K562 (cell line): ENCODE results near the gene HOXD12. TPM values are rescaled to one million over a fixed set of nuclear protein-coding genes. Genes with fewer than 3 reads are reported as not detected.

Experiments
- ETV5 ChIP-seq: sonication (generic); formaldehyde crosslinking; IDR thresholded peaks from 2 replicates; pipeline ENCODE4 v1.4.0; 2020; ENCODE audit warnings: low read depth, mild to moderate bottlenecking, missing genetic modification reagents
- polyA plus RNA-seq, 8 experiments: library from polyadenylated mRNA; depleted of rRNA in 4 of 8; stranded (reverse) in 5 of 8; unstranded in 3 of 8; fragments of >200 nt; fragmentation: Nextera tagmentation in 2 of 8; fragmentation: Illumina TruSeq in 1 of 8; extraction: Ambion mirVana in 2 of 8; extraction: Trizol in 1 of 8; gene quantifications; 2 replicates each; pipeline versions ENCODE4 v1.2.1 to v1.2.3, GENCODE V29; 2011 to 2014; ENCODE audit warnings: inconsistent platforms in 1 of 8, missing spikeins in 1 of 8
- total RNA-seq, 7 experiments: library from RNA; depleted of rRNA in 6 of 7; stranded (reverse); fragments of >200 nt in 6 of 7; fragmentation: Illumina TruSeq in 2 of 7; extraction: Trizol in 2 of 7; gene quantifications; 2 replicates each; pipeline versions ENCODE4 v1.2.1 to v1.2.3, GENCODE V29; 2011 to 2021; ENCODE audit warnings: low replicate concordance in 1 of 7
- TF ChIP-seq, protein P1 (sequence below): sonication (generic); formaldehyde crosslinking; IDR thresholded peaks from 2 replicates; pipeline ENCODE4 v1.8.0; 2022; ENCODE audit warnings: mild to moderate bottlenecking, missing genetic modification reagents

Gene HOXD12
- total and polyA plus RNA-seq, 9 of the 15 experiments (the other 6 are each of a cell fraction or from before 2014, with no cell fraction given): not detected

DNA sequence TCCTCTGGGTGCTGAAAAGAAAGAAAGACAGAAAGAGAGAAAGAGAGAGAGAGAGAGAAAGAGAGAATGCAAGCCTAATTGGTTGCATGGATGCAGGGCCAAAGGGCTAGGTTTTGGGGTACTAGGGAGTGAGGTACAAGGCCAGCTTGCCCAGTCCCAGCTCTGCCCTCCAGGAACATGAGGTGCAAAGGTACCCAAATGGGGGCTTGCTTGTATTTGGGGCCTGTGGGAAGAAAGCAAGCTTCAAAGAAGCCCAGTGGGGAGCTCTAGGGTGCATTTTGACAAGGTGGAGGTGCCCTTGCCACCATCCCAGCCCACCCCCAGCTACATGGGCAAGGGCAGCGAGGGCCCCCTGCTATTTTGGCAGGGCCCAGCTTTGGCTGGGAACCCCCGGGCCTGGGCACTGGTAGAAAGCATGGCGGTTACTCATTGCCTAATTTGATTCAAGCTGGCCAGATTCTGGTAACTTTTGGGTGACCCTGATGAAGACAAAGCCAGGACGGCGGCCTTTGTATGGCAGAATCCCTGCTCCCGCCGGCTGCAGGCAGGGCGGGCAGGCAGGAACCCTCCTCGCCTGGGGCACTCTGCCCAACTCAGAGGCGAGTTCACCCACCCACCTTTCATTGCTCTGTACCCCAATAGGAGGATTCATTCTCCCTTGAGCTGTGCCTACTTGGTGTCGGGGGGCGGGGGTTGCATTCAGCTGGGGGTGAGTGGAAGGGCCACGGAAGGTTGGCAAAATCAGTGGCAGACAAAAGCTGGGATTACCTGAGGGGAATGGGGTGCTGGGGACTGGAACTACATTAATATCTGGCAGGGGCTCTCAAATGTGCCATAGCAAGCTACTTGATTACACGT is 51.2 kb downstream of the HOXD12 start (continued):
- TF ChIP-seq, protein P1, sequence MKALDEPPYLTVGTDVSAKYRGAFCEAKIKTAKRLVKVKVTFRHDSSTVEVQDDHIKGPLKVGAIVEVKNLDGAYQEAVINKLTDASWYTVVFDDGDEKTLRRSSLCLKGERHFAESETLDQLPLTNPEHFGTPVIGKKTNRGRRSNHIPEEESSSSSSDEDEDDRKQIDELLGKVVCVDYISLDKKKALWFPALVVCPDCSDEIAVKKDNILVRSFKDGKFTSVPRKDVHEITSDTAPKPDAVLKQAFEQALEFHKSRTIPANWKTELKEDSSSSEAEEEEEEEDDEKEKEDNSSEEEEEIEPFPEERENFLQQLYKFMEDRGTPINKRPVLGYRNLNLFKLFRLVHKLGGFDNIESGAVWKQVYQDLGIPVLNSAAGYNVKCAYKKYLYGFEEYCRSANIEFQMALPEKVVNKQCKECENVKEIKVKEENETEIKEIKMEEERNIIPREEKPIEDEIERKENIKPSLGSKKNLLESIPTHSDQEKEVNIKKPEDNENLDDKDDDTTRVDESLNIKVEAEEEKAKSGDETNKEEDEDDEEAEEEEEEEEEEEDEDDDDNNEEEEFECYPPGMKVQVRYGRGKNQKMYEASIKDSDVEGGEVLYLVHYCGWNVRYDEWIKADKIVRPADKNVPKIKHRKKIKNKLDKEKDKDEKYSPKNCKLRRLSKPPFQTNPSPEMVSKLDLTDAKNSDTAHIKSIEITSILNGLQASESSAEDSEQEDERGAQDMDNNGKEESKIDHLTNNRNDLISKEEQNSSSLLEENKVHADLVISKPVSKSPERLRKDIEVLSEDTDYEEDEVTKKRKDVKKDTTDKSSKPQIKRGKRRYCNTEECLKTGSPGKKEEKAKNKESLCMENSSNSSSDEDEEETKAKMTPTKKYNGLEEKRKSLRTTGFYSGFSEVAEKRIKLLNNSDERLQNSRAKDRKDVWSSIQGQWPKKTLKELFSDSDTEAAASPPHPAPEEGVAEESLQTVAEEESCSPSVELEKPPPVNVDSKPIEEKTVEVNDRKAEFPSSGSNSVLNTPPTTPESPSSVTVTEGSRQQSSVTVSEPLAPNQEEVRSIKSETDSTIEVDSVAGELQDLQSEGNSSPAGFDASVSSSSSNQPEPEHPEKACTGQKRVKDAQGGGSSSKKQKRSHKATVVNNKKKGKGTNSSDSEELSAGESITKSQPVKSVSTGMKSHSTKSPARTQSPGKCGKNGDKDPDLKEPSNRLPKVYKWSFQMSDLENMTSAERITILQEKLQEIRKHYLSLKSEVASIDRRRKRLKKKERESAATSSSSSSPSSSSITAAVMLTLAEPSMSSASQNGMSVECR (CRISPR knock-in tag): no peak
- no peak for TF ChIP-seq ETV5 (CRISPR knock-in tag)
